ENCODE results near the gene PNN. TPM values are rescaled to one million over a fixed set of nuclear protein-coding genes. Genes with fewer than 3 reads are reported as not detected.
A peak's percentile ranks its signal among the peaks of the same experiment; 100 is the strongest.
"Not testable (repeated sequence)": the region's sequence is repeated elsewhere in the genome, so short reads cannot be mapped to it uniquely, and the experiment has no call there.

The PNN gene
- total RNA-seq, 1 donor from 2014 or later = 78.1 TPM

DNA sequence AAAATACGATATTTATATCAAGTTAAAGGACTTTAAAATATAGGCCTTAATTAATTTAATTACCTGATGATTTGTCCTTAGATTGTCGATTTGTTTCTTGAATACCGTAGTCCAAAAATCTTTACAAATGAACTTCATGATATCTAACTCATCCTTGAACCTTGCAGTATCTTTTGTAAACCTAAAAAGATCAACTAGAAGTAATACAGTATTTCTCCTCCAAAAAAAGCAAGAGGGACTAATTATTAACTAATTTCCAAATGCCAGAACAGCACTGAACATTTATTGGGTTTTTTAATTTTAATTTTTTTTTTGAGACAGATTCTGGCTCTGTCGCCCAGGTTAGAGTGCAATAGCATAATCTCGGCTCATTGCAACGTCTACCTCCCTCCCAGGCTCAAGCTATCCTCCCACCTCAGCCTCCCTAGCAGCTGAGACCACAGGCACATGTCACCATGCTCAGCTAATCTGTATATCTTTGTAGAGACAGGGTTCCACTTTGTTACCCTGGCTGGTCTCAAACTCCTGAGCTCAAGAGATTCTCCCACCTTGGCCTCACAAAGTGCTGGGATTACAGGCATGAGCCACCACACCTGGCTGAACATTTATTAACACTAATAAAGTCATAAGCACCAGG is 16.7 kb upstream of the PNN start:
- Histone ChIP-seq H3K36me3 (ENCODE audit: insufficient read depth, low read length) (peaks cover 38% of the 10 kb centered on the region), H3K4me1 (ENCODE audit: insufficient read depth, low read length) (no peaks in the 10 kb centered on the region), H3K4me3 (ENCODE audit: insufficient read depth, low read depth, low read length) (no peak overlapping the region), H3K9me3 (ENCODE audit: insufficient read depth, low read depth, low read length) (no peaks in the 10 kb centered on the region), H3K9ac (ENCODE audit: low read length) (no peak overlapping the region), H3K79me2 (ENCODE audit: insufficient read depth, low read length) (peaks cover 42% of the 10 kb centered on the region), H4K20me1 (ENCODE audit: insufficient read depth, low read length) (peaks cover 29% of the 10 kb centered on the region), H2AFZ (ENCODE audit: low read depth, low read length) (no peak overlapping the region), H3K27ac (ENCODE audit: low read depth, low read length) (no peak overlapping the region), H3K27me3 (ENCODE audit: insufficient read depth, low read length) (no peaks in the 10 kb centered on the region), H3K4me2 (ENCODE audit: low read length) (no peak overlapping the region)
- DNase-seq (ENCODE audit: low read depth) (no peak), FAIRE-seq (no peak)
- Mint-ChIP-seq H3K36me3 (ENCODE audit: low read depth, unreplicated experiment) (peaks cover 8% of the 10 kb centered on the region), H3K9me3 (ENCODE audit: unreplicated experiment) (no peaks in the 10 kb centered on the region), H3K27me3 (ENCODE audit: low read depth, unreplicated experiment) (no peaks in the 10 kb centered on the region), H3K4me3 (ENCODE audit: unreplicated experiment) (no peak overlapping the region), H3K27ac (ENCODE audit: unreplicated experiment) (no peak overlapping the region), H3K4me1 (ENCODE audit: low read depth, unreplicated experiment) (no peaks in the 10 kb centered on the region)
- TF ChIP-seq CTCF (IDR thresholded peaks at IDR 0.05; ENCODE audit: insufficient read depth, low read depth, low read length) (no peak), EZH2 (IDR thresholded peaks at IDR 0.05; ENCODE audit: insufficient read depth, low read length) (no peak)

GRCh38 chr14:39160494-39160893 is 14.6 kb upstream of the PNN start:
- H3K79me2 ChIP-seq (ENCODE audit: insufficient read depth, low read length) = peaks cover 61% of the 10 kb centered on the region
- H3K9me3 Mint-ChIP-seq (ENCODE audit: unreplicated experiment) = no peaks in the 10 kb centered on the region
- peaks cover 13% of the 10 kb centered on the region for H3K36me3 Mint-ChIP-seq (ENCODE audit: low read depth, unreplicated experiment)
- no peaks in the 10 kb centered on the region for H3K4me1 Mint-ChIP-seq (ENCODE audit: low read depth, unreplicated experiment)
- H3K36me3 ChIP-seq (ENCODE audit: insufficient read depth, low read length) = peaks cover 32% of the 10 kb centered on the region
- TF ChIP-seq CTCF (IDR thresholded peaks at IDR 0.05; ENCODE audit: insufficient read depth, low read depth, low read length) (no peak), EZH2 (IDR thresholded peaks at IDR 0.05; ENCODE audit: insufficient read depth, low read length) (no peak)
- H3K9me3 ChIP-seq (ENCODE audit: insufficient read depth, low read depth, low read length) = no peaks in the 10 kb centered on the region
- H3K4me3 Mint-ChIP-seq (ENCODE audit: unreplicated experiment) = no peak overlapping the region
- H3K27ac ChIP-seq (ENCODE audit: low read depth, low read length) = no peak overlapping the region
- no peak overlapping the region for H3K27ac Mint-ChIP-seq (ENCODE audit: unreplicated experiment)
- H3K4me2 ChIP-seq (ENCODE audit: low read length) = no peak overlapping the region
- FAIRE-seq = no peak
- H3K4me1 ChIP-seq (ENCODE audit: insufficient read depth, low read length) = no peaks in the 10 kb centered on the region
- H3K4me3 ChIP-seq (ENCODE audit: insufficient read depth, low read depth, low read length) = no peak overlapping the region
- H4K20me1 ChIP-seq (ENCODE audit: insufficient read depth, low read length) = peaks cover 33% of the 10 kb centered on the region
- H3K27me3 ChIP-seq (ENCODE audit: insufficient read depth, low read length) = no peaks in the 10 kb centered on the region
- no peak overlapping the region for H3K9ac ChIP-seq (ENCODE audit: low read length)
- H2AFZ ChIP-seq (ENCODE audit: low read depth, low read length) = no peak overlapping the region
- no peaks in the 10 kb centered on the region for H3K27me3 Mint-ChIP-seq (ENCODE audit: low read depth, unreplicated experiment)
- DNase-seq (ENCODE audit: low read depth) = no peak

DNA sequence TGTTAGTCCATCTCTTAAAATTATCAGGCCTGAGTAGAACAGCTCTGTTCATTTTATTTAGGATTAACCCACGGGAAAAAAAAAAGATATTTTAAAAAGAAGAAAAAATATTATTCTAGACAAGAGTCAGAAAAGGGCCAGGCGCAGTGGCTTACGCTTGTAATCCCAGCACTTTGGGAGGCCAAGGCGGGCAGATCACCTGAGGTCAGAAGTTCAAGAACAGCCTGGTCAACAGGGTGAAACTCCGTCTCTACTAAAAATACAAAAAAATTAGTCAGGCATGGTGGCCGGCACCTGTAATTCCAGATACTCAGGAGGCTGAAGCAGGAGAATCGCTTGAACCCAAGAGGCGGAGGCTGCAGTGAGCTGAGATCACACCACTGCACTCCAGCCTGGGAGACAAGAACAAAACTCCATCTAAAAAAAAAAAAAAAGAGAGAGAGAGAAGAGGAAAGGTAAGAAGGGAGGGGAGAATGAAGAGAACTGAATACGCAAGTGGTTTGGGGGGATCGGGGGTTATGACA is 7.2 kb upstream of the PNN start:
- peaks cover 67% of the 10 kb centered on the region for H3K79me2 ChIP-seq (ENCODE audit: insufficient read depth, low read length)

More for the DNA sequence above, 7.2 kb upstream of the PNN start:
- H3K27ac Mint-ChIP-seq (ENCODE audit: unreplicated experiment); H3K27ac ChIP-seq (ENCODE audit: low read depth, low read length); DNase-seq (ENCODE audit: low read depth); H3K36me3 Mint-ChIP-seq (ENCODE audit: low read depth, unreplicated experiment); H2AFZ ChIP-seq (ENCODE audit: low read depth, low read length); H3K27me3 Mint-ChIP-seq (ENCODE audit: low read depth, unreplicated experiment); H3K27me3 ChIP-seq (ENCODE audit: insufficient read depth, low read length); H3K4me3 ChIP-seq (ENCODE audit: insufficient read depth, low read depth, low read length); H3K9me3 ChIP-seq (ENCODE audit: insufficient read depth, low read depth, low read length); H3K4me1 ChIP-seq (ENCODE audit: insufficient read depth, low read length); H3K36me3 ChIP-seq (ENCODE audit: insufficient read depth, low read length); H3K9me3 Mint-ChIP-seq (ENCODE audit: unreplicated experiment); FAIRE-seq: not testable (repeated sequence)
- H3K9ac ChIP-seq (ENCODE audit: low read length) = peak overlapping the region; percentile 98
- peaks cover 20% of the 10 kb centered on the region for H4K20me1 ChIP-seq (ENCODE audit: insufficient read depth, low read length)
- Mint-ChIP-seq H3K4me1 (ENCODE audit: low read depth, unreplicated experiment) (peaks cover 15% of the 10 kb centered on the region), H3K4me3 (ENCODE audit: unreplicated experiment) (peak overlapping the region; percentile 91)
- peak overlapping the region; percentile 90 for H3K4me2 ChIP-seq (ENCODE audit: low read length)

Measured in astrocyte (in vitro differentiated cells and primary cell).